HEK293 (cell line): ENCODE measurements around the gene PODXL2.

Source experiments
- CTCF ChIA-PET: fragments of 350-600 bp; formaldehyde crosslinking; extraction: SDS; loops from one replicate; lab custom pipeline; 2021; ENCODE audit warnings: antibody characterized with exemption; lab: Yijun Ruan, JAX
- POLR2A ChIA-PET: fragments of 300-600 bp; formaldehyde crosslinking; extraction: SDS; loops from one replicate; lab custom pipeline; 2020; ENCODE audit warnings: antibody characterized with exemption, inconsistent platforms; lab: Yijun Ruan, JAX
- H3K27ac ChIP-seq: fragments of 200-500 bp; sonication (Bioruptor generic); 2 replicates; pipeline ENCODE4 v1.5.1; 2014; ENCODE audit warnings: low read depth, low read length, control low read depth, inconsistent platforms; ENCODE audit errors: extremely low read depth
- H3K36me3 ChIP-seq, 2 experiments: fragments of 200-500 bp in 1 of 2; sonication (Bioruptor generic) in 1 of 2; 1 replicate in 1 of 2; 2 replicates in 1 of 2; pipeline ENCODE4 v1.5.1; 2014 to 2017; ENCODE audit warnings: inconsistent platforms in 2 of 2, low read length in 2 of 2; ENCODE audit not compliant: control insufficient read depth in 2 of 2, insufficient read depth in 1 of 2
- H3K4me1 ChIP-seq: fragments of 200-500 bp; sonication (Bioruptor generic); 2 replicates; pipeline ENCODE4 v1.5.1; 2014; ENCODE audit warnings: mild to moderate bottlenecking, low read length, inconsistent platforms; ENCODE audit not compliant: control insufficient read depth, insufficient read depth
- H3K4me3 ChIP-seq: 2 replicates; pipeline ENCODE4 v1.5.1; 2011; ENCODE audit warnings: low read depth, mild to moderate bottlenecking, control low read depth, low read length, moderate library complexity
- H3K9me3 ChIP-seq: fragments of 200-500 bp; sonication (Bioruptor generic); 2 replicates; pipeline ENCODE4 v1.5.1; 2014; ENCODE audit warnings: low read depth, low read length, inconsistent platforms; ENCODE audit not compliant: control insufficient read depth, insufficient read depth
- GLI4 ChIP-seq: fragments of 450-650 bp; formaldehyde crosslinking; IDR thresholded peaks from 2 replicates; pipeline ENCODE4 v1.5.1; 2016; ENCODE audit warnings: missing biosample characterization, missing genetic modification characterization
- PRDM4 ChIP-seq: fragments of 450-650 bp; formaldehyde crosslinking; IDR thresholded peaks from 2 replicates; pipeline ENCODE4 v1.5.1; 2017; ENCODE audit warnings: missing biosample characterization, missing genetic modification characterization
- PRDM6 ChIP-seq: fragments of 450-650 bp; formaldehyde crosslinking; IDR thresholded peaks from 2 replicates; pipeline ENCODE4 v1.5.1; 2017; ENCODE audit warnings: missing biosample characterization, missing genetic modification characterization
- SETDB1 ChIP-seq: IDR thresholded peaks from one replicate; pipeline ENCODE4 v1.6.1; 2017; ENCODE audit warnings: mild to moderate bottlenecking, low read length, moderate library complexity, mixed read lengths; ENCODE audit not compliant: insufficient read length
- ZBTB44 ChIP-seq: fragments of 450-650 bp; IDR thresholded peaks from 2 replicates; pipeline ENCODE4 v1.5.1; 2018; ENCODE audit warnings: missing biosample characterization, mild to moderate bottlenecking, missing genetic modification characterization
- ZNF280D ChIP-seq: fragments of 450-650 bp; formaldehyde crosslinking; IDR thresholded peaks from 2 replicates; pipeline ENCODE4 v1.5.1; 2016; ENCODE audit warnings: missing biosample characterization, missing genetic modification characterization
- ZNF433 ChIP-seq: fragments of 450-650 bp; formaldehyde crosslinking; IDR thresholded peaks from 2 replicates; pipeline ENCODE4 v1.5.1; 2016; ENCODE audit warnings: missing biosample characterization, missing genetic modification characterization, low read depth
- ZNF449 ChIP-seq: fragments of 450-650 bp; formaldehyde crosslinking; IDR thresholded peaks from 2 replicates; pipeline ENCODE4 v1.5.1; 2017; ENCODE audit warnings: missing biosample characterization, mild to moderate bottlenecking, missing genetic modification characterization, moderate library complexity
- ZNF48 ChIP-seq: fragments of 450-650 bp; formaldehyde crosslinking; IDR thresholded peaks from 2 replicates; pipeline ENCODE4 v1.5.1; 2016; ENCODE audit warnings: missing biosample characterization, missing genetic modification characterization
- ZNF560 ChIP-seq: fragments of 450-650 bp; formaldehyde crosslinking; IDR thresholded peaks from 2 replicates; pipeline ENCODE4 v1.5.1; 2017; ENCODE audit warnings: missing biosample characterization, missing genetic modification characterization, borderline replicate concordance
- ZNF585B ChIP-seq: fragments of 450-650 bp; formaldehyde crosslinking; IDR thresholded peaks from 2 replicates; pipeline ENCODE4 v1.5.1; 2016; ENCODE audit warnings: missing biosample characterization, missing genetic modification characterization
- ZNF76 ChIP-seq: fragments of 450-650 bp; formaldehyde crosslinking; IDR thresholded peaks from 2 replicates; pipeline ENCODE4; 2016; ENCODE audit warnings: low read depth, missing biosample characterization, missing genetic modification characterization, borderline replicate concordance
- TF ChIP-seq, protein P1 (sequence below): fragments of 450-650 bp; formaldehyde crosslinking; optimal IDR thresholded peaks from 2 replicates; pipeline ENCODE3; 2016; ENCODE audit warnings: missing biosample characterization, mild to moderate bottlenecking, missing genetic modification characterization

The PODXL2 gene

GRCh38 chr3:127699416-127700300 lies 70.7 kb downstream of the PODXL2 start:
- no peaks in the 10 kb centered on the region for H3K4me1 ChIP-seq
- H3K27ac ChIP-seq = no peak overlapping the region
- no peaks in the 10 kb centered on the region for H3K36me3 ChIP-seq
- no peaks in the 10 kb centered on the region for H3K9me3 ChIP-seq
- no peak for TF ChIP-seq GLI4 (tag by site-specific recombination)
- no peak for TF ChIP-seq PRDM6 (tag by site-specific recombination)
- TF ChIP-seq, protein P1, sequence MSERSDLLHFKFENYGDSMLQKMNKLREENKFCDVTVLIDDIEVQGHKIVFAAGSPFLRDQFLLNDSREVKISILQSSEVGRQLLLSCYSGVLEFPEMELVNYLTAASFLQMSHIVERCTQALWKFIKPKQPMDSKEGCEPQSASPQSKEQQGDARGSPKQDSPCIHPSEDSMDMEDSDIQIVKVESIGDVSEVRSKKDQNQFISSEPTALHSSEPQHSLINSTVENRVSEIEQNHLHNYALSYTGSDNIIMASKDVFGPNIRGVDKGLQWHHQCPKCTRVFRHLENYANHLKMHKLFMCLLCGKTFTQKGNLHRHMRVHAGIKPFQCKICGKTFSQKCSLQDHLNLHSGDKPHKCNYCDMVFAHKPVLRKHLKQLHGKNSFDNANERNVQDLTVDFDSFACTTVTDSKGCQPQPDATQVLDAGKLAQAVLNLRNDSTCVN (tag by site-specific recombination) = no peak
- no peak for TF ChIP-seq ZNF585B
- CTCF ChIA-PET = interaction anchor here (1.2 kb wide), 1 partner anchor 260 kb away, joined by 4 read pairs; no protein-coding TSS in a partner anchor
- H3K4me3 ChIP-seq = no peak overlapping the region
- POLR2A ChIA-PET = no interaction called here

DNA sequence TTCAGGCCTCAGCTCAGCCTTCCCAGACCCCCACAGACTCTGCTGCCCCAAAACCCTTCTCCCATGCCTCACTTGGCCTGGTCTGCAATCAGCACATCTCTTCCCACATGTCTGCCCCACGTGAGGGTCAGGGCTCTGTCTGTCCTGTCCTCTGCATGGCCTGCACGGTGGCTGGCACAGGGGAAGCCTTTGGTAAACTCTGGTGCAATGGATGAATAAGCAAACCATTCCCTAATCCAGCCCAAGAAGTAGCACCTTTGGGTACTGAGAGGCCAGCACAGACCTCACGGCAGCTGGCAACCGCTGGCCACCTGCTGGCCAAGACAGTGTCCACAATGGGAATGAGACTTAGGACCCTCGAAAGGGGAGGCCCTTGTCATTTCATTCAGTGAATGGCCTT lies 71.4 kb downstream of the PODXL2 start:
- Histone ChIP-seq H3K27ac (no peak overlapping the region), H3K9me3 (no peaks in the 10 kb centered on the region), H3K4me3 (no peak overlapping the region), H3K4me1 (no peaks in the 10 kb centered on the region), H3K36me3 (no peaks in the 10 kb centered on the region)
- ChIA-PET CTCF (no interaction called here), POLR2A (no interaction called here)
- TF ChIP-seq ZNF433 (no peak), SETDB1 (no peak), ZNF76 (no peak), ZNF449 (tag by site-specific recombination) (no peak), ZBTB44 (no peak), PRDM4 (tag by site-specific recombination) (no peak), ZNF280D (tag by site-specific recombination) (no peak), ZNF560 (tag by site-specific recombination) (no peak), ZNF48 (no peak)
